Body of pancreas (tissue), 4 donors: ENCODE results near the gene CXCL8.

Experiments
- POLR2A ChIP-seq, 3 donors: fragments of 450-650 bp; IDR thresholded peaks; one replicate each; pipeline ENCODE4 v1.6.1; 2016; ENCODE audit warnings: antibody characterized with exemption in 3 of 3, mild to moderate bottlenecking in 2 of 3
- TF ChIP-seq, protein P1 (sequence below), 7 experiments: fragments of 450-650 bp in 4 of 7; fragments of 200-600 bp in 3 of 7; sonication (generic) in 3 of 7; IDR thresholded peaks; one replicate each; pipeline ENCODE4 v1.5.1; 2016 to 2019; ENCODE audit warnings: antibody characterized with exemption in 7 of 7

- TF ChIP-seq, protein P1, sequence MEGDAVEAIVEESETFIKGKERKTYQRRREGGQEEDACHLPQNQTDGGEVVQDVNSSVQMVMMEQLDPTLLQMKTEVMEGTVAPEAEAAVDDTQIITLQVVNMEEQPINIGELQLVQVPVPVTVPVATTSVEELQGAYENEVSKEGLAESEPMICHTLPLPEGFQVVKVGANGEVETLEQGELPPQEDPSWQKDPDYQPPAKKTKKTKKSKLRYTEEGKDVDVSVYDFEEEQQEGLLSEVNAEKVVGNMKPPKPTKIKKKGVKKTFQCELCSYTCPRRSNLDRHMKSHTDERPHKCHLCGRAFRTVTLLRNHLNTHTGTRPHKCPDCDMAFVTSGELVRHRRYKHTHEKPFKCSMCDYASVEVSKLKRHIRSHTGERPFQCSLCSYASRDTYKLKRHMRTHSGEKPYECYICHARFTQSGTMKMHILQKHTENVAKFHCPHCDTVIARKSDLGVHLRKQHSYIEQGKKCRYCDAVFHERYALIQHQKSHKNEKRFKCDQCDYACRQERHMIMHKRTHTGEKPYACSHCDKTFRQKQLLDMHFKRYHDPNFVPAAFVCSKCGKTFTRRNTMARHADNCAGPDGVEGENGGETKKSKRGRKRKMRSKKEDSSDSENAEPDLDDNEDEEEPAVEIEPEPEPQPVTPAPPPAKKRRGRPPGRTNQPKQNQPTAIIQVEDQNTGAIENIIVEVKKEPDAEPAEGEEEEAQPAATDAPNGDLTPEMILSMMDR (IDR thresholded peaks at IDR 0.05), result no peak
- no peak for TF ChIP-seq POLR2A (IDR thresholded peaks at IDR 0.05)
These were observed 35.3 kb upstream of the CXCL8 start for GRCh38 chr4:73705056-73705432.
